Mammary epithelial cell (primary cell): ENCODE measurements around the gene TEAD1.

Experiments
- CTCF ChIP-seq, 2 donors: IDR thresholded peaks in 1 of 2; conservative IDR thresholded peaks in 1 of 2; 2 replicates each; pipeline ENCODE4 v1.5.1; 2011 to 2012; ENCODE audit warnings: inconsistent platforms in 2 of 2, low read length in 2 of 2, mild to moderate bottlenecking in 2 of 2, control low read depth in 1 of 2, low read depth in 1 of 2; ENCODE audit not compliant: insufficient read depth in 1 of 2; ENCODE audit errors: extremely low read depth in 1 of 2
- EZH2 ChIP-seq: IDR thresholded peaks from 2 replicates; pipeline ENCODE4 v1.6.1; 2012; ENCODE audit warnings: low read length, inconsistent platforms, borderline replicate concordance

GRCh38 chr11:12792018-12792417 lies 117.8 kb downstream of the TEAD1 start:
- TF ChIP-seq CTCF (conservative IDR thresholded peaks at IDR 0.05 in 1 of 2, IDR thresholded peaks at IDR 0.05 in 1 of 2; ENCODE audit: extremely low read depth in 1 of 2, insufficient read depth in 1 of 2, low read depth in 1 of 2, low read length in 2 of 2) = no peak
- TF ChIP-seq EZH2 = no peak
